CD4-positive, alpha-beta T cell (primary cell): Measurements from ENCODE around the gene CELF5. TPM values are rescaled to one million over a fixed set of nuclear protein-coding genes. Genes with fewer than 3 reads are reported as not detected.

Experiments
- ATAC-seq: fragments of 200-7000 bp; cut with Tn5 transposase; one replicate; pipeline ENCODE4 v1.10.0; 2022; ENCODE audit warnings: mild to moderate bottlenecking; ENCODE audit not compliant: poor library complexity
- CTCF ChIA-PET: fragments of 350-600 bp; sonication (Branson Sonifier 250); formaldehyde crosslinking; loops from one replicate; lab custom pipeline; 2021; ENCODE audit warnings: antibody characterized with exemption, inconsistent platforms; lab: Charles Lee
- POLR2A ChIA-PET: fragments of 350-600 bp; sonication (Branson Sonifier 250); formaldehyde crosslinking; loops from one replicate; lab custom pipeline; 2021; ENCODE audit warnings: antibody characterized with exemption, inconsistent platforms; lab: Charles Lee
- DNase-seq, 14 experiments: peaks; one replicate each; pipeline ENCODE4 v3.0.0-alpha.2; 2013 to 2020; ENCODE audit warnings: mixed read lengths in 2 of 14
- H3K27ac ChIP-seq, 2 donors: one replicate each; pipeline versions ENCODE4 v1.5.1 to v1.7.0; 2013; ENCODE audit warnings: low read length in 2 of 2, low read depth in 1 of 2, mild to moderate bottlenecking in 1 of 2
- H3K27me3 ChIP-seq, 2 experiments: 1 replicate in 1 of 2; 2 replicates in 1 of 2; pipeline versions ENCODE4 v1.6.1 to v1.7.0; 2013; ENCODE audit warnings: low read length in 2 of 2, control low read depth in 1 of 2, mild to moderate bottlenecking in 1 of 2, moderate library complexity in 1 of 2; ENCODE audit not compliant: insufficient read depth in 2 of 2, control insufficient read depth in 1 of 2
- H3K36me3 ChIP-seq: one replicate; pipeline ENCODE4 v1.6.1; 2013; ENCODE audit warnings: low read length, control low read depth; ENCODE audit not compliant: insufficient read depth
- H3K4me1 ChIP-seq: one replicate; pipeline ENCODE4 v1.6.1; 2013; ENCODE audit warnings: low read length, control low read depth; ENCODE audit not compliant: insufficient read depth
- H3K4me3 ChIP-seq: one replicate; pipeline ENCODE4 v1.5.1; 2013; ENCODE audit warnings: mild to moderate bottlenecking, low read length, moderate library complexity
- H3K9me3 ChIP-seq, 2 experiments: 1 replicate in 1 of 2; 2 replicates in 1 of 2; pipeline versions ENCODE4 v1.6.1 to v1.7.0; 2013; ENCODE audit warnings: low read length in 2 of 2, mild to moderate bottlenecking in 2 of 2, control low read depth in 1 of 2, moderate library complexity in 1 of 2; ENCODE audit not compliant: control insufficient read depth in 1 of 2, insufficient read depth in 1 of 2
- H3K27ac Mint-ChIP-seq: one replicate; pipeline ENCODE4 v1.8.0; 2020; ENCODE audit warnings: mixed read lengths
- H3K27me3 Mint-ChIP-seq: one replicate; pipeline ENCODE4 v1.8.0; 2021; ENCODE audit warnings: mixed read lengths
- H3K36me3 Mint-ChIP-seq: one replicate; pipeline ENCODE4 v1.8.0; 2021; ENCODE audit warnings: low read depth, mixed read lengths
- H3K4me1 Mint-ChIP-seq: one replicate; pipeline ENCODE4 v1.8.0; 2021; ENCODE audit warnings: low read depth, mixed read lengths
- H3K4me3 Mint-ChIP-seq: one replicate; pipeline ENCODE4 v1.8.0; 2020; ENCODE audit warnings: mild to moderate bottlenecking, mixed read lengths
- H3K9me3 Mint-ChIP-seq: one replicate; pipeline ENCODE4 v1.8.0; 2020; ENCODE audit warnings: mixed read lengths
- intact Hi-C, 2 experiments: fragments of 100-400 bp; cut with DNase I in 1 of 2; cut with micrococcal nuclease in 1 of 2; formaldehyde crosslinking; loops; one replicate each; pipeline versions ENCODE4 v1.15.1 to v1.9.0; 2023 to 2025; cut with DNase I, micrococcal nuclease
- total RNA-seq, 174 experiments: library from RNA in 2 of 174; stranded (reverse) in 2 of 174; gene quantifications; one replicate each; pipeline ENCODE4 v1.2.3 and lab custom pipeline; 2021 to 2026
- TF ChIP-seq, protein P1 (sequence below): fragments of 200-600 bp; IDR thresholded peaks from one replicate; pipeline ENCODE4 v1.8.0; 2022; ENCODE audit warnings: antibody characterized with exemption, mild to moderate bottlenecking

Gene CELF5
- total RNA-seq, 2 experiments from 2014 or later = 0.36 TPM

DNA sequence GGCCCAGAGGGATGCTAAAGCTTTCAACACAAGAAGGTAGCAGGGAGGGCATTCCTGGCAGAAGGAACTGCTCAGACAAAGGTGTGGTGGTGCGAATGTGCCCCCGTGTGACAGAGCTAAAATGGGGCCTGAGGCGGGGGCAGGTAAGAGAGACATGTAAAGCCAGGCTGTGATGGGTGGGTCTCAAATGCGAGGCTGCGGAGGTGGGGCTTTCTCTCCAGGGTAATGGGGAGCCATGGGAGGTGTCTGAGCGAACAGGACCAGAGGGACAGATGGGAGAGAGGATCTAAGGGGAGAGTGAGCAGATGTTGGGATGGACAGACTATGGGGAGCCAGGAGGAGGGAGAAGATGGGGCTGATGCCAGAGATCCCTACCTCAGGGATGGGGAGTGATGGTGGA is 97.2 kb downstream of the CELF5 start:
- no peaks in the 10 kb centered on the region for H3K4me1 ChIP-seq
- ChIA-PET CTCF (no interaction called here), POLR2A (no interaction called here)

DNA sequence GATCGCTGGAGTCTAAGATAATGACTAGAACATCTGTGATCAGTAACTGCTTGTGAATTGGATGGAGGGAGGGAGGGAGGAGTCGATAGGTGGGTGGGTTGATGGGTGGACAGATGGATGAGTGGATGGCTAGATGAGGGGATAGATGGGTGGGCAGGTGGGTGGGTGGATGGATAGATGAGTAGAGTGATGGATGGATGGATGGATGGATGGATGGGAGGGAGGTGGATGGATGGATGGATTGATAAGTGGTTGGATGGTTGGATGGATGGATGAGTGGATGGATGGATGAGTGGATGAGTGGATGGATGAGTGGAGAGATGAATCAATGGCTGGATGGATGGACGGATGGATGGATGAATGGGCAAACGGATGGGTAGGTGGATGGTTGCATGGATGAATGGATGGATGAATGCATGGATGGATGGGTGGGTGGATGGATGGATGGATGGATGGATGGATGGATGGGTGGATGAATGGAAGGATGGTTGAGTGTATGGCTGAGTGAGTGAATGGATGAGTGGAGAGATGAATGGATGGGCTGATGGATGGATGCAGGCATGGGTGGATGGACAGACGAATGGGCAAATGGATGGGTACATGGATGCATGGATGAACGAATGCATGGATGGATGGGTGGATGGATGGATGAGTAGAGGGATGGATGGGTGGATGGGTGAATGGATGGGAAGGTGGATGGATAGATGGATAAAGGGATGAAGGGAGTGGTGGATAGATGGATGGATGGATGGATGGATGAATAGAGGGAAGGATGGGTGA is 97.9 kb downstream of the CELF5 start:
- H3K36me3 ChIP-seq = no peaks in the 10 kb centered on the region
- TF ChIP-seq, protein P1, sequence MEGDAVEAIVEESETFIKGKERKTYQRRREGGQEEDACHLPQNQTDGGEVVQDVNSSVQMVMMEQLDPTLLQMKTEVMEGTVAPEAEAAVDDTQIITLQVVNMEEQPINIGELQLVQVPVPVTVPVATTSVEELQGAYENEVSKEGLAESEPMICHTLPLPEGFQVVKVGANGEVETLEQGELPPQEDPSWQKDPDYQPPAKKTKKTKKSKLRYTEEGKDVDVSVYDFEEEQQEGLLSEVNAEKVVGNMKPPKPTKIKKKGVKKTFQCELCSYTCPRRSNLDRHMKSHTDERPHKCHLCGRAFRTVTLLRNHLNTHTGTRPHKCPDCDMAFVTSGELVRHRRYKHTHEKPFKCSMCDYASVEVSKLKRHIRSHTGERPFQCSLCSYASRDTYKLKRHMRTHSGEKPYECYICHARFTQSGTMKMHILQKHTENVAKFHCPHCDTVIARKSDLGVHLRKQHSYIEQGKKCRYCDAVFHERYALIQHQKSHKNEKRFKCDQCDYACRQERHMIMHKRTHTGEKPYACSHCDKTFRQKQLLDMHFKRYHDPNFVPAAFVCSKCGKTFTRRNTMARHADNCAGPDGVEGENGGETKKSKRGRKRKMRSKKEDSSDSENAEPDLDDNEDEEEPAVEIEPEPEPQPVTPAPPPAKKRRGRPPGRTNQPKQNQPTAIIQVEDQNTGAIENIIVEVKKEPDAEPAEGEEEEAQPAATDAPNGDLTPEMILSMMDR = no peak
- no peaks in the 10 kb centered on the region for H3K4me1 Mint-ChIP-seq
- intact Hi-C loops = no loop called here
- peaks cover 3 to 11% of the 10 kb centered on the region in 2 experiments for H3K27me3 ChIP-seq
- no peak for ATAC-seq
- no peak overlapping the region for H3K27ac ChIP-seq
- no peaks in the 10 kb centered on the region for H3K4me1 ChIP-seq
- DNase-seq = no peak
- peaks cover 0 to 4% of the 10 kb centered on the region in 2 experiments for H3K9me3 ChIP-seq
- POLR2A ChIA-PET = no interaction called here
- no peaks in the 10 kb centered on the region for H3K9me3 Mint-ChIP-seq
- peaks cover 19% of the 10 kb centered on the region for H3K27me3 Mint-ChIP-seq
- no peak overlapping the region for H3K4me3 ChIP-seq
- H3K4me3 Mint-ChIP-seq = no peak overlapping the region
- no peak overlapping the region for H3K27ac Mint-ChIP-seq
- no peaks in the 10 kb centered on the region for H3K36me3 Mint-ChIP-seq
- CTCF ChIA-PET = no interaction called here

More for the DNA sequence above, 97.2 kb downstream of the CELF5 start:
- Mint-ChIP-seq H3K4me3 (no peak overlapping the region), H3K9me3 (no peaks in the 10 kb centered on the region), H3K27me3 (peaks cover 21% of the 10 kb centered on the region), H3K4me1 (no peaks in the 10 kb centered on the region), H3K27ac (no peak overlapping the region), H3K36me3 (no peaks in the 10 kb centered on the region)
- Histone ChIP-seq H3K27me3 (peaks cover 3 to 11% of the 10 kb centered on the region in 2 experiments), H3K27ac (no peak overlapping the region), H3K4me3 (no peak overlapping the region), H3K9me3 (peaks cover 0 to 4% of the 10 kb centered on the region in 2 experiments), H3K36me3 (no peaks in the 10 kb centered on the region)
- intact Hi-C loops = no loop called here
- no peak for ATAC-seq
- no peak for DNase-seq
- TF ChIP-seq, protein P1 = no peak

DNA sequence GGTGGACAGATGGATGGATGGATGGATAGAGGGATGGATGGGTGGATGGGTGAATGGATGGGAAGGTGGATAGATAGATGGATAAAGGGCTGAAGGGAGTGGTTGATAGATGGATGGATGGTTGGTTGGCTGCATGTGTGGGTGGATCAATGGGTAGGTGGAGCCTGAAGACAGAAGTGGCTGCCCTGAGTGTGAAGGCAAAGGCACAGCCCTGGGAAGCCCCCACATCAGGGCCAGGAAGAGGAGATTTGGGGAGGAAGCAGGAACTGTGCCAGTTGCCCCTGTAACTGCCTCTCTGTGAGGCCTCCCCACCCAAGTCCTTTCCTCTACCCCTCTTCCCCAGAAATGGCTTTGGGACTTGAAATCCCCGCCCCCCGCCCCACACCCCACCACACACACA is 98.6 kb downstream of the CELF5 start:
- ChIA-PET CTCF (interaction anchor here (3.3 kb wide), 1 partner anchor 106 kb away, joined by 11 read pairs; no protein-coding TSS in a partner anchor), POLR2A (no interaction called here)
- no peaks in the 10 kb centered on the region for H3K36me3 Mint-ChIP-seq
- Histone ChIP-seq H3K27ac (no peak overlapping the region), H3K36me3 (no peaks in the 10 kb centered on the region), H3K9me3 (peaks cover 0 to 4% of the 10 kb centered on the region in 2 experiments), H3K4me3 (no peak overlapping the region), H3K27me3 (peaks cover 3 to 11% of the 10 kb centered on the region in 2 experiments), H3K4me1 (no peaks in the 10 kb centered on the region)
- TF ChIP-seq, protein P1 = no peak
- no peaks in the 10 kb centered on the region for H3K4me1 Mint-ChIP-seq
- no peak overlapping the region for H3K4me3 Mint-ChIP-seq
- ATAC-seq (no peak), DNase-seq (no peak)
- peaks cover 19% of the 10 kb centered on the region for H3K27me3 Mint-ChIP-seq
- intact Hi-C loops = no loop called here
- no peak overlapping the region for H3K27ac Mint-ChIP-seq
- no peaks in the 10 kb centered on the region for H3K9me3 Mint-ChIP-seq
